Measurements from ENCODE around the gene IKBKE. TPM values are rescaled to one million over a fixed set of nuclear protein-coding genes. Genes with fewer than 3 reads are reported as not detected.

Gene IKBKE
- polyA plus RNA-seq (2013) = 3.0 and 3.3 TPM in 2 replicates

- Histone ChIP-seq H3K14ac (ENCODE audit: low read length) (peak within 1 kb of the TSS; percentile 23), H3K23ac (ENCODE audit: low read length) (no peak within 1 kb of the TSS), H4K12ac (ENCODE audit: low read depth, low read length) (peak within 1 kb of the TSS; percentile 43), H2BK5ac (ENCODE audit: low read depth, low read length, poor library complexity) (peak within 1 kb of the TSS; percentile 47), H3K27ac (ENCODE audit: low read depth, low read length) (peak within 1 kb of the TSS; percentile 45), H4K91ac (ENCODE audit: low read depth, low read length) (peak within 1 kb of the TSS; percentile 87), H2AFZ (ENCODE audit: insufficient read depth, low read length, poor library complexity) (peak within 1 kb of the TSS; percentile 84), H3K4ac (ENCODE audit: low read depth, low read length) (peak within 1 kb of the TSS; percentile 61), H3K4me2 (ENCODE audit: low read length) (peak within 1 kb of the TSS; percentile 70), H3K27me3 (ENCODE audit: insufficient read depth, low read length) (no peaks in the 10 kb centered on the region), H3K4me3 (ENCODE audit: low read depth, low read length) (peak within 1 kb of the TSS; percentile 65), H3K9me3 (ENCODE audit: insufficient read depth, low read depth, low read length) (peaks cover 5% of the 10 kb centered on the region), H4K8ac (ENCODE audit: low read depth, low read length) (peak within 1 kb of the TSS; percentile 71), H3K79me1 (ENCODE audit: low read length) (peaks cover 11% of the 10 kb centered on the region), H2AK5ac (ENCODE audit: low read length) (peak within 1 kb of the TSS; percentile 6), H3K4me1 (ENCODE audit: control insufficient read depth in 1 of 2, insufficient read depth in 2 of 2, low read length in 2 of 2) (peaks cover 22 to 33% of the 10 kb centered on the region in 2 experiments), H3K36me3 (ENCODE audit: control insufficient read depth in 1 of 2, insufficient read depth in 2 of 2, low read length in 2 of 2) (no peaks in the 10 kb centered on the region), H3K79me2 (ENCODE audit: control insufficient read depth, insufficient read depth, low read length, poor library complexity) (peaks cover 4% of the 10 kb centered on the region), H3K9ac (ENCODE audit: low read length) (peak within 1 kb of the TSS; percentile 21), H2BK12ac (ENCODE audit: low read length) (peak within 1 kb of the TSS; percentile 81), H2BK120ac (ENCODE audit: insufficient read depth, low read length, poor library complexity) (peak within 1 kb of the TSS; percentile 67), H3K18ac (ENCODE audit: low read length) (peak within 1 kb of the TSS; percentile 76)
- WGBS (ENCODE audit: extremely low coverage, insufficient coverage, insufficient read length) = no CpG with 5 or more reads among the region's 10 CpGs
- DNase-seq = peak; percentile 41 to 59
Observed at GRCh38 chr1:206469933-206470691, at the start of gene IKBKE. Gene IKBKE, plus strand, starts transcription at chr1:206470476. Its CDS starts 2,752 bp downstream, at chr1:206473228.

DNA sequence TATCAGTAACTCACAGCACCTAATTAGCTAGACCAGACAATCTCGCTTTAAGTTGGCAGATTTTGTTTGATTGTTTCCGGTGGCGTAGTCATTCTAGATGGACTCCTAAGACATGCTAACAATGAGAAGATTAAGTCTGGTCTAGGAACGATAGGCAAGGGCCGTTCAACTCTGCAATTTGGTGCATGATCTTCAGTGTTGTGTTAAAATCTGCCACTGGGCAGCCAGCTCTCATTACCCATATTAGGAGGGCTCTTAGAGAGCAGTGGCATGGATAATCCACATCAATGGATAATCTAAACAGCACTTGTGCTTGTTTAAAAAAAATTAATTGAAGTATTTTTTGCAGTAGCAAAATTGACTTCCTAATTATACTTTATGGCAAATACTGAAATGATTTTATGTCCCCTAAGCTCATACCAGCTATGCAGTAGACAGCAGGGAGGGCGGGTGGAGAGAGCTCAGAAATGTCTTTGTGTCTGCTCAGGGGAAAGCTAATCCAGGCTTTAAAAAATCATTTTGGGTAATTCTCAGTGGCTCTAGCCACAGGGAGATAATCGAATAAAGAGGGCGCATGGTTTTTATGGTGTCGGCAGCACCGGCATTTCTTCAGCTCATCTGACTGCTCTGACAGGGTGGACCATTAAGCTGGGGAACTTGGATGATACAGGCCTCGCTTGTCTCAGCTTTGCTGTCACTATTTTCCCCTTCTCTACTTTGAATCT lies 48.5 kb upstream of the IKBKE start:
- Histone ChIP-seq H4K8ac (ENCODE audit: low read depth, low read length) (no peak overlapping the region), H2BK12ac (ENCODE audit: low read length) (no peak overlapping the region), H3K4me2 (ENCODE audit: low read length) (no peak overlapping the region), H4K12ac (ENCODE audit: low read depth, low read length) (no peak overlapping the region), H3K18ac (ENCODE audit: low read length) (no peak overlapping the region), H3K79me1 (ENCODE audit: low read length) (no peaks in the 10 kb centered on the region), H3K36me3 (ENCODE audit: control insufficient read depth in 1 of 2, insufficient read depth in 2 of 2, low read length in 2 of 2) (peaks cover 3 to 4% of the 10 kb centered on the region in 2 experiments), H3K23ac (ENCODE audit: low read length) (no peak overlapping the region), H2AFZ (ENCODE audit: insufficient read depth, low read length, poor library complexity) (no peak overlapping the region), H3K9ac (ENCODE audit: low read length) (no peak overlapping the region), H2AK5ac (ENCODE audit: low read length) (no peak overlapping the region), H4K91ac (ENCODE audit: low read depth, low read length) (no peak overlapping the region), H2BK120ac (ENCODE audit: insufficient read depth, low read length, poor library complexity) (no peak overlapping the region), H3K4me1 (ENCODE audit: control insufficient read depth in 1 of 2, insufficient read depth in 2 of 2, low read length in 2 of 2) (peaks cover 6 to 7% of the 10 kb centered on the region in 2 experiments), H3K79me2 (ENCODE audit: control insufficient read depth, insufficient read depth, low read length, poor library complexity) (no peaks in the 10 kb centered on the region), H3K27ac (ENCODE audit: low read depth, low read length) (no peak overlapping the region), H3K4me3 (ENCODE audit: low read depth, low read length) (no peak overlapping the region), H2BK5ac (ENCODE audit: low read depth, low read length, poor library complexity) (no peak overlapping the region), H3K9me3 (ENCODE audit: insufficient read depth, low read depth, low read length) (no peaks in the 10 kb centered on the region), H3K27me3 (ENCODE audit: insufficient read depth, low read length) (no peaks in the 10 kb centered on the region), H3K14ac (ENCODE audit: low read length) (no peak overlapping the region), H3K4ac (ENCODE audit: low read depth, low read length) (no peak overlapping the region)
- WGBS (ENCODE audit: extremely low coverage, insufficient coverage, insufficient read length) = no CpG with 5 or more reads among the region's 11 CpGs
- DNase-seq = no peak

DNA sequence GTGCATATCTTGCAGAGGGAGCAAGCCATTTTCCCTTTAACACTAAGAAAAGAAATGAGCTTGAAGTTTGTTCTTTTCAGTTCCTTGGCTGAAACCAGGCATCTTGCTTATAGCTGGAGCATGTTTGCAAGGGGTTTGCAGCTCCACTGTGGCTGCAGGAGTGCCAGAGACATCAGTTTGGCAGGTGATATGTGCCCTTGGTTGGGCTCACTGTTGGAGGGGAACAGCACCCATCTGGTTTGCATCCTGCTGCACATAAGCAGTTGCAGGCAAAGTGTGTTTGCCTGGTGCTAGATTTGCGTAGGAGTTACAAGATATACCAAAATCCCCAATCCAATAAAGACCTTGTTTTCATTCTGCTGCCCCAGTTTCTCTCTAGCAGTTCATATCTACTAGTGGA lies 47.8 kb upstream of the IKBKE start:
- Histone ChIP-seq H3K27ac (ENCODE audit: low read depth, low read length) (no peak overlapping the region), H2BK12ac (ENCODE audit: low read length) (no peak overlapping the region), H3K79me2 (ENCODE audit: control insufficient read depth, insufficient read depth, low read length, poor library complexity) (no peaks in the 10 kb centered on the region), H3K4me2 (ENCODE audit: low read length) (no peak overlapping the region), H3K79me1 (ENCODE audit: low read length) (no peaks in the 10 kb centered on the region), H3K14ac (ENCODE audit: low read length) (no peak overlapping the region), H3K9ac (ENCODE audit: low read length) (no peak overlapping the region), H2BK5ac (ENCODE audit: low read depth, low read length, poor library complexity) (no peak overlapping the region), H3K18ac (ENCODE audit: low read length) (no peak overlapping the region), H3K9me3 (ENCODE audit: insufficient read depth, low read depth, low read length) (no peaks in the 10 kb centered on the region), H3K4me3 (ENCODE audit: low read depth, low read length) (no peak overlapping the region), H3K27me3 (ENCODE audit: insufficient read depth, low read length) (no peaks in the 10 kb centered on the region), H2AFZ (ENCODE audit: insufficient read depth, low read length, poor library complexity) (no peak overlapping the region), H3K4me1 (ENCODE audit: control insufficient read depth in 1 of 2, insufficient read depth in 2 of 2, low read length in 2 of 2) (peaks cover 6 to 7% of the 10 kb centered on the region in 2 experiments), H2BK120ac (ENCODE audit: insufficient read depth, low read length, poor library complexity) (no peak overlapping the region), H3K23ac (ENCODE audit: low read length) (no peak overlapping the region), H4K8ac (ENCODE audit: low read depth, low read length) (no peak overlapping the region), H2AK5ac (ENCODE audit: low read length) (no peak overlapping the region), H4K12ac (ENCODE audit: low read depth, low read length) (no peak overlapping the region), H4K91ac (ENCODE audit: low read depth, low read length) (no peak overlapping the region), H3K4ac (ENCODE audit: low read depth, low read length) (no peak overlapping the region), H3K36me3 (ENCODE audit: control insufficient read depth in 1 of 2, insufficient read depth in 2 of 2, low read length in 2 of 2) (peaks cover 2 to 7% of the 10 kb centered on the region in 2 experiments)
- WGBS (ENCODE audit: extremely low coverage, insufficient coverage, insufficient read length) = no CpG with 5 or more reads among the region's 1 CpG
- DNase-seq = no peak

DNA sequence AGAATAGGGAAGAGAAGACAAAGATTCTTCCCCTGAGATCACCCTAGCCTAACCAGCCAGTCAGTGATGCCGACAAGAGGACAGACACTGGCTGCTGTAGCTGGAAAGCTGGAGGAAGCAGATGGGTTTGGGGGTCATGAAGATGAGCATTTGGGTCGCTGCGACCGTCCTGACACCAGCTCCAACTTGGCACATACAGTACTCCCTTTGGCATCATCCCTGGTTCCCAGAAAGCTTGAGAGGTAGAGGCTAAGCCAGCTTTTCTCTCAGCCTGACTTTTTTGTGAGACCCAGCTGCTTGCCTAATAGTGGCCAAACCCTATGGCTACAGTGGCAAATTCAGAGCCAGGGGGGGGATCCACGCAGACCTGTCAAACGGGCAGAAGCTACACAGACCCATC lies 43.0 kb upstream of the IKBKE start:
- no peak overlapping the region for H3K14ac ChIP-seq (ENCODE audit: low read length)
- H4K8ac ChIP-seq (ENCODE audit: low read depth, low read length) = no peak overlapping the region
- H3K23ac ChIP-seq (ENCODE audit: low read length) = peak overlapping the region; percentile 13
- H3K9me3 ChIP-seq (ENCODE audit: insufficient read depth, low read depth, low read length) = no peaks in the 10 kb centered on the region
- H2BK12ac ChIP-seq (ENCODE audit: low read length) = no peak overlapping the region
- no peak overlapping the region for H2BK5ac ChIP-seq (ENCODE audit: low read depth, low read length, poor library complexity)
- H3K4me3 ChIP-seq (ENCODE audit: low read depth, low read length) = no peak overlapping the region
- H3K79me1 ChIP-seq (ENCODE audit: low read length) = no peaks in the 10 kb centered on the region
- no peak overlapping the region for H2AFZ ChIP-seq (ENCODE audit: insufficient read depth, low read length, poor library complexity)
- H3K4ac ChIP-seq (ENCODE audit: low read depth, low read length) = no peak overlapping the region
- H4K91ac ChIP-seq (ENCODE audit: low read depth, low read length) = no peak overlapping the region
- no peaks in the 10 kb centered on the region for H3K27me3 ChIP-seq (ENCODE audit: insufficient read depth, low read length)
- H3K27ac ChIP-seq (ENCODE audit: low read depth, low read length) = no peak overlapping the region
- peaks cover 8 to 25% of the 10 kb centered on the region in 2 experiments for H3K36me3 ChIP-seq (ENCODE audit: control insufficient read depth in 1 of 2, insufficient read depth in 2 of 2, low read length in 2 of 2)
- no peak overlapping the region for H3K9ac ChIP-seq (ENCODE audit: low read length)
- WGBS (ENCODE audit: extremely low coverage, insufficient coverage, insufficient read length) = no CpG with 5 or more reads among the region's 6 CpGs
- no peak overlapping the region for H3K18ac ChIP-seq (ENCODE audit: low read length)
- no peak overlapping the region for H4K12ac ChIP-seq (ENCODE audit: low read depth, low read length)
- DNase-seq = no peak
- H2BK120ac ChIP-seq (ENCODE audit: insufficient read depth, low read length, poor library complexity) = no peak overlapping the region
- no peak overlapping the region for H2AK5ac ChIP-seq (ENCODE audit: low read length)
- H3K4me1 ChIP-seq (ENCODE audit: control insufficient read depth in 1 of 2, insufficient read depth in 2 of 2, low read length in 2 of 2) = no peaks in the 10 kb centered on the region
- H3K4me2 ChIP-seq (ENCODE audit: low read length) = no peak overlapping the region
- H3K79me2 ChIP-seq (ENCODE audit: control insufficient read depth, insufficient read depth, low read length, poor library complexity) = no peaks in the 10 kb centered on the region

All from trophoblast cell (in vitro differentiated cells and primary cell).